GM21526 (cell line): Measurements from ENCODE around the gene PRICKLE4.

ENCODE experiments used
- ATAC-seq: cut with Tn5 transposase; IDR thresholded peaks from one replicate; pipeline ENCODE4 v1.9.1; 2021; ENCODE audit warnings: moderate library complexity; ENCODE audit not compliant: unreplicated experiment, low FRiP score

PRICKLE4 gene

DNA sequence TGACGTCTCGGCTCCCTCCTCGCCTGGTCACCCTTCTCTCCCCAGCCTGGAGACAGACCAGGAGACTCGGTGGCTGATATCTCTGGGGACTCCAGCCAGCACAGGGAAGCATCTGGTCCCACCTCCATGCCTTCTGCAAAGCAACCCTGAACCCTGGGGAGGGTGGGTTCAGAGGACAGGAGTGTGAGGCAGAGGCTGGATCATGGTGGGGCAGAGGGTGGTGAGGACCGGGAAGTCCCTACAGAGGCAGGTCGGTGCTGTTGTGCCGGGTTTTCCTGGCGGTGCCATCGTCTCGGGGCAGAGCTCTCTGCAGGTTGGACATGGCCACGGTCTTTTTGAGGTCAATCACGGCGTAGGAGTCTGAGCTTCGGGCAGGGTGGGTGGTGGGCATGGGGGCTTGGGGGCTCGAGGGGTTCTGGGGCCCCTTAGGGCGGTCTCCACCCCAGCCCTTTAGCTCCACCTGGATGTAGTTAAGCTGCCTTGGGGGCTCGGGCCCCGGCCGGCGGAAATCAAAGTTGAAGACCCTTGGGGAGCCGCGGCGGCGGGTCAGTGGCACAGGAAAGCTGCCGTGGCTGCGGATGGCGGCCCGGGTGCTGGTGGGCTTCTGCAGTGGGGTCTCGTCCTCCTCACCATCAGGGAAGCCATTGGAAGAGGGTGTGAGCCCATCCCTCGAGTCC is 10.1 kb upstream of the PRICKLE4 start:
- ATAC-seq, result no peak

GRCh38 chr6:41771058-41771983 is 9.3 kb upstream of the PRICKLE4 start:
- no peak for ATAC-seq

- ATAC-seq, result no peak
Measured at GRCh38 chr6:41774841-41775240, 5.7 kb upstream of the PRICKLE4 start.

DNA sequence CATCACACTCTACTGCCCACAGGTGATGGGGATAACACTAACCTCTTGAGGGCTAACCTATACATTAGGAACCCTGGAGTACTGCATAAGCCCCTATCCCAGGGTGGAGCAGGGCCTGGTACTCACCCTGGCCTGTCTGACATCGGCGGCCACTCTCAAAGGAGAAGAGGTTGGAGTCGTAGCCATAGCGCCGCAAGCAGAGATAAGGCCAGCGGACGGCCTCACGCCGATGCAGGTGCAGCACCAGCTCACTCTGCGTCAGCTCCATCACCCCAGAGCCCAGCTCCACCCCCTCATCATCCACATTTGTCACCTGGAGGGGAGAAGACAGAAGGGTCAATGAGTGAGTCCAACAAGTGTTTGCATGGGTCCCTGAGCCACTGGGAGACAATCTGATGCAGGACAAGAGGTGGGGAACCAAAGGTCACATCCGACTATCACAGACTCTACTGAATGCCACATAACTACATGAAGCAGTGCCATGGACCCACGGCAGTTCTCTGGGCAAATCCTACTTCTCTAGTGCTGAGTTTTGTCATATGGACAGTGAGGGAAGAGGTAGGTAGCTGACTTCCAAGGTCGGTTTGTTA is 5.2 kb upstream of the PRICKLE4 start:
- ATAC-seq, result no peak

GRCh38 chr6:41777551-41778285 is 2.9 kb upstream of the PRICKLE4 start:
- ATAC-seq, result no peak

- ATAC-seq, result no peak
Measured at GRCh38 chr6:41778895-41779294, 1.7 kb upstream of the PRICKLE4 start.

DNA sequence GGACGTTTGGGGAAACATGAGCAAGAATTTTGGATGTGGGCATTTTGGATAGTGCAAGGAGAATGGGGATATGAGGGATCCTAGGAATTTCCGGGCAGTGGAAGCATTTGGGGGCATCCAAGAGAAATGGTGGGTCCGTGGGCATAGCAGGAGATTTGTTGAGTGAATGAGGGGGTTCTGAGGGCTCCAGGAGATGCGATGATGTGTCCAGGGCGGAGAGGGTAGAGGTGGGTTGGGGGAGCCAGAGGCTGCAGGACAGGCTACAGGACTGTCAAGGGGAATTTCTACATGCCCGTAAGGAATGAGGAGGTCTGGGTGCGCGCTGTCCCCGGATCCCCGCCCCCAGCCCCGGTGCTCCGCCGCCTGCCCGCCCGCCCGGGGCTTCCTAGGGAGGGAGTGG is 1.2 kb upstream of the PRICKLE4 start:
- ATAC-seq, result no peak

DNA sequence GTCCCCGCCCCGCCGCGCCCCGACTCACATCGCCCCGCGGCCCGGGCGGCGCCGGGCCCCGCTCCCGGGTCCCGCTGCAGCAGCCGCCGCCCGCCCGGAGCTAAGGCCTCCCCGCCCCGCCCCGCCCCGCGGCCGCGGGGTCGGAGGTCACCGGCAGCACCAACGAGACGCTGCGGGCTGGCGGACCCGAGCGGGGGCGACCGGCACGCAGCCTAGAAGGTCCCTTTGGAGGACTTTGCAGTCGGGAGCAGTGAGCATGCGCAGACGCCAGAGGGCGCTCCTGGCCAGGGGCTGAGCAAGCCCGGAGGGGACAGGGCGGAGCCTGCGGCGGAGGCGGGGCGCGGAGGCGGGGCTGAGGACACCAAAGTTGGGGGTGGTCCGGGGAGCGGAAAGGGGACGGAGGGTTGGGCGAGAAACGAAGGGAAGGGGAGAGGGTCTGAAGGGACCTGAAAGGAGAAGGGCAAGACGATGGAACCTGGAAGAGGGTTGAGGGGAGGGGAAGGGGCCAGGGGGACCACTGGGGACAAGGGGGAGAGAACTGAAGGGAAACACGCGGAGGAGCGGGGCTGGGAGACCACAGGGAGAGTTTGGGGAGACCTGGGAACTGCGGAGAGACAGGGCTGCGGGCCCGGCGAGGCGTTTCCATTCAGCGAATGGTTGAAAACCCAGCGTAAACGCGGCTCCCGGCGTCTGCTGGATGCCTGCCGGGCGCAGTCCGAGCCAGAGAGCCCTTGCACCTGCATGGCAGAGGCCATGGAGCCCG is 613 bp upstream of the PRICKLE4 start, which contains the start of gene FRS3:
TSS of gene FRS3 (minus strand) at position 113 of the 763 bp plus-strand sequence. CDS start 2,913 bp downstream, outside the sequence.
- ATAC-seq, result peak; percentile 88

GRCh38 chr6:41781366-41781730 is 766 bp downstream of the PRICKLE4 start:
- no peak for ATAC-seq

DNA sequence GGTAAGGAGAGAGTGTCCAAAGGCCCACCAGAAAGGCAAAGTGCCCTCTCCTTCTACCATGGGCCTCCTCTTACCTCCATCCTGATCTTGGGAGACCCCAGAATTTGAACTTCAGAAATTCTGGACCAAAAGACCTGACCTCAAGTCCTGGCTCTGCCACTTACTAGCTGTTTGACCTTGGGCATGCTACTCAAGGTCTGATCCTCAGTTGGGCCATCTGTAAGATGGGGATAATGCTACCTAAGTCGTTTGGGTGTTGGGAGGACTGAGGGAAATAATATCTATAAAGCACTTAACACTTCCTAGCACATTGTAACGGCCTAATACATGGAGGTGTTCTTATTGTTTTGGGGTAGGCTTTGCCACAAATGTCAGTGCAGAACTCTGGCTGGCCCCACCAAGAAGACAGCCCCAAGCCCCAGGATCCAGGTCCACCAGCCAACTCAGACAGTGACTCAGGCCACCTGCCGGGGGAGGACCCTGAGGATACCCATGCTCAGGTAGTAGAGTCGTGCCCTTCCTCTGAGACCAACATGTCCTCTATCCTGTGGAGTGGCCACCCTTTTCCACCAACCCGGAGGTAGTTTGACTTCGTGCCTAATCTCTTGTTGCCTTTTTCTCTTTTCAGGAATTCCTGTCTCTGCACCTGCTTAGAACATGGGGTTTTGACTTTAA is 2.7 kb downstream of the PRICKLE4 start:
- ATAC-seq, result no peak

DNA sequence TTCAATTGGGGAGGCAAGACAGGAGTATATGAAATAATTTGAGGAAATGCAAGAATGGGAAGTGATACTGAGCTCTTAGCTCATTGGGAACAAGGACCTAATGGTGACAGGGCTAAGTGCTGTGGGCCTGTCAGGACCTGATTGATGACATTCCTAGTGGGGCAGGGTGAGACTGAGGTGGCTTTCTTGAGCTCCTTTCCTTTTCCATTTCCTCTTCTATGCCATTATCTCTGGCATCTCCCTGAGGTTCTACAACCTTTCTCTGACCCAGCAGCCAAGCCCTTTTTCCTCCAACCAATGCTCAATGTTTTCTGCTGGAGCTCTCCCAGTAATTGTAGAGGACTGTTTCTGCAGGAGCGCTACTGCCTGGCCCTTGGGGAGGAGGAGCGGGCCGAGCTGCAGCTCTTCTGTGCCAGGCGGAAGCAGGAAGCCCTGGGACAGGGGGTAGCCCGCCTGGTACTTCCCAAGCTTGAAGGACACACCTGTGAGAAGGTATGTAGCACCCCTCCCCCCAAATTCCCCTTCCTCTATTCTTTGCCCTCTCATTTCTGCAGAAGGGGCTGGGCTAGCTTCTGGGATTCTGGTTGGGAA is 4.1 kb downstream of the PRICKLE4 start:
- no peak for ATAC-seq

DNA sequence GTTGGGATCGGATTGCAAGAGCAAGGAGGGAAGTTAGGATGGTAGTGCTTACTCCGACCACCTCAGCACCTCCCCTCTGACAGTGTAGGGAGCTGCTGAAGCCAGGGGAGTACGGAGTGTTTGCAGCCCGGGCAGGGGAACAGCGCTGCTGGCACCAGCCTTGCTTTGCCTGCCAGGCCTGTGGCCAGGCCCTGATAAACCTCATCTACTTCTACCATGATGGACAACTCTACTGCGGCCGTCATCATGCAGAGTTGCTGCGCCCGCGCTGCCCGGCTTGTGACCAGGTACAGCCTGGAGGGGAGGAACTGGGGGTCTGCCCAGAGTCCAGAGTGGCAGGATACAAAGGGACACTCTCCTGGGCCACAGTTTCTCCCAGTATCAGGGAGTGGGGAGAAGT is 4.7 kb downstream of the PRICKLE4 start:
- no peak for ATAC-seq

DNA sequence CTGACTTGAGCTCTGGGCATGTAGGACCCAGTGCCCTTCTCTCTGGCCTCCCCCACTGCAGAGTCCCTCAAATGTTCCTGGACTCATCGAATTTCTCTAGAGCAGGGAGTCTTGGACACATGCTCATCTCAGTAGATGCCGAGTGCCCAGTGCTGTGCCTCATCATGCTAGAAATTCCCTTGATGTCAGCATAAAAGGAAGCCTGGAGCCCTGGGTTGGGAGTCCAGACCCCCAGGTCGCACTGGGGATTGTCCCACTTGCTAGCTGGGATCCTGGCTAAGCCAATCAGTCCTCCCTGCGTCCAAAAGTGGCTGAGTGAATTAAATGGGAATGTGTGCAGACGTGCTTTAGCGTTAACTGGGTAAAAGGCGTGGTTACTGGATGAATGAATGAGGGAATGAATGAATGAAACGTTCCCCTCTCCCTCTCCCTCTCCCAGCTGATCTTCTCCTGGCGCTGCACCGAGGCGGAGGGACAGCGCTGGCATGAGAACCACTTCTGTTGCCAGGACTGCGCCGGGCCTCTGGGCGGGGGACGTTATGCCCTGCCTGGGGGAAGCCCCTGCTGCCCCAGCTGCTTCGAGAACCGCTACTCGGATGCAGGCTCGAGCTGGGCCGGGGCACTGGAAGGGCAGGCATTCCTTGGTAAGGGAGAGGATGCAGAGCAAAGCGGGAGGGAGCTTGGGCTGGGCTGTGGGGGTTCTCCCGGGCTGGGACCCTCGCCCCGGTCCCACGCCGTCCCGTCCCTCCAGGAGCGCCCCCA is 5.3 kb downstream of the PRICKLE4 start:
- no peak for ATAC-seq

DNA sequence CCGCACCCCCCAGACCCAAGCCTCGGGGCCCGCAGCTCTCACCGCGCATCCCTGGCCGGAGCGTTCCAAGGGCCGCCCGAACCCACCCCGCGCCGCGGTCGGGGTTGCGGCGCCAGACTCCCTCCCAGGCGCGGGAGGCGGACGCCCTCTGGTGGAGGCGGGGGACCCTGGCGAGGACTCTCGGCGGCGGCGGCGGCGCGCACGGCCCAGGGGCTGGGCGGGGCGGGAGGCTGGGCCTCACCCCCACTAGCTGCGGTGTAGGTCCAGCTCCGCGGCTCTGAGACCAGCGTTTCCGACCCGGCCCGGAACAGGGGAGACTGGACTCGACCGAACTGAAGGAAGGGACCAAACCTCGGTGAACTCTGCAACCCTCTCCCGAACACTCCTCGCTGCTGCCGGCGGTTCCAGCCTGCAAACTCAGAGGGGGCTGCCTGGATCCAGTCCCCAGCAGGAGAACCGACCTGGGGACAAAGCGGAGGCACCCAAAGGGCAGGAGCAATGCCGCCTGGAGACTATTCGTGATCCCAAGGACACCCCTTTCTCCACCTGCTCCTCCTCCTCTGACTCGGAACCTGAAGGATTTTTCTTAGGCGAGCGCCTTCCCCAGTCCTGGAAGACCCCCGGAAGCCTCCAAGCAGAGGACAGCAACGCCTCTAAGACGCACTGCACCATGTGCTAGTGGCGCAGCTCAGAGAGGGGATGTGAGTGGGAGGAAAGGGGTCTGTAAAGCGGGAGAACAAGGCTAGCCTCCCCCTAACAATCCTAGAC is 6.1 kb downstream of the PRICKLE4 start:
- ATAC-seq, result peak; percentile 60

GRCh38 chr6:41787219-41787917 is 6.8 kb downstream of the PRICKLE4 start, which contains the start of gene TOMM6:
Gene TOMM6 (plus strand): TSS chr6:41787694. CDS start chr6:41787698, 4 bp downstream.
- ATAC-seq, result peak; percentile 70

GRCh38 chr6:41789390-41789724 is 8.8 kb downstream of the PRICKLE4 start:
- no peak for ATAC-seq

GRCh38 chr6:41790045-41790444 is 9.5 kb downstream of the PRICKLE4 start:
- ATAC-seq, result no peak
